Testis (tissue), 3 donors: ENCODE measurements around the gene DUS3L. TPM values are rescaled to one million over a fixed set of nuclear protein-coding genes. Genes with fewer than 3 reads are reported as not detected.

Experiments used
- DNase-seq: peaks from one replicate; pipeline ENCODE4 v3.0.0-alpha.2; 2019
- H3K27ac ChIP-seq, 2 donors: fragments of 200-600 bp; sonication (generic); one replicate each; pipeline ENCODE4 v1.5.1; 2019
- H3K27me3 ChIP-seq: fragments of 200-600 bp; sonication (generic); one replicate; pipeline ENCODE4 v1.5.1; 2019
- H3K36me3 ChIP-seq: fragments of 200-600 bp; sonication (generic); one replicate; pipeline ENCODE4 v1.5.1; 2017; ENCODE audit warnings: low read depth; ENCODE audit errors: missing control alignments
- H3K4me1 ChIP-seq: fragments of 200-600 bp; sonication (generic); one replicate; pipeline ENCODE4 v1.5.1; 2019
- H3K4me3 ChIP-seq, 2 donors: fragments of 200-600 bp; sonication (generic); one replicate each; pipeline ENCODE4 v1.5.1; 2017 to 2019
- H3K9me3 ChIP-seq: fragments of 200-600 bp; sonication (generic); one replicate; pipeline ENCODE4 v1.5.1; 2017
- CTCF ChIP-seq, 3 experiments: fragments of 450-650 bp in 2 of 3; fragments of 200-600 bp in 1 of 3; sonication (generic) in 1 of 3; IDR thresholded peaks; one replicate each; pipeline ENCODE4 v1.5.1; 2016 to 2019; ENCODE audit warnings: antibody characterized with exemption in 3 of 3, mild to moderate bottlenecking in 2 of 3, moderate library complexity in 1 of 3
- POLR2A ChIP-seq: fragments of 450-650 bp; IDR thresholded peaks from one replicate; pipeline ENCODE4 v1.6.1; 2017; ENCODE audit warnings: antibody characterized with exemption, mild to moderate bottlenecking, moderate library complexity
- WGBS, 2 donors: methylation state at CpG; one replicate each; pipeline ENCODE4 v1.1.5; 2018; 5-methylcytosine and 5-hydroxymethylcytosine counted together
- intact Hi-C: fragments of 100-400 bp; cut with DNase I; formaldehyde crosslinking; loops from one replicate; pipeline ENCODE4 v1.15.1; 2023; ENCODE audit warnings: low total_unique reads
- polyA plus RNA-seq: library from polyadenylated mRNA; stranded (reverse); fragments of 350-450 nt; fragmentation: Illumina TruSeq; extraction: RNeasy Lipid Tissue Mini Kit (QIAGEN cat#74804); gene quantifications from one replicate; pipeline ENCODE4 v1.2.3, GENCODE V29; 2014; ENCODE audit warnings: low read depth, low replicate concordance; ENCODE audit not compliant: insufficient read depth
- total RNA-seq, 2 donors: library from RNA; depleted of rRNA; stranded (reverse); fragments of >200 nt; gene quantifications; one replicate each; pipeline ENCODE4 v1.2.3, GENCODE V29; 2016

The DUS3L gene
- total and polyA plus RNA-seq, 3 donors from 2014 or later = 75.6 to 114 (median 92.2) TPM

DNA sequence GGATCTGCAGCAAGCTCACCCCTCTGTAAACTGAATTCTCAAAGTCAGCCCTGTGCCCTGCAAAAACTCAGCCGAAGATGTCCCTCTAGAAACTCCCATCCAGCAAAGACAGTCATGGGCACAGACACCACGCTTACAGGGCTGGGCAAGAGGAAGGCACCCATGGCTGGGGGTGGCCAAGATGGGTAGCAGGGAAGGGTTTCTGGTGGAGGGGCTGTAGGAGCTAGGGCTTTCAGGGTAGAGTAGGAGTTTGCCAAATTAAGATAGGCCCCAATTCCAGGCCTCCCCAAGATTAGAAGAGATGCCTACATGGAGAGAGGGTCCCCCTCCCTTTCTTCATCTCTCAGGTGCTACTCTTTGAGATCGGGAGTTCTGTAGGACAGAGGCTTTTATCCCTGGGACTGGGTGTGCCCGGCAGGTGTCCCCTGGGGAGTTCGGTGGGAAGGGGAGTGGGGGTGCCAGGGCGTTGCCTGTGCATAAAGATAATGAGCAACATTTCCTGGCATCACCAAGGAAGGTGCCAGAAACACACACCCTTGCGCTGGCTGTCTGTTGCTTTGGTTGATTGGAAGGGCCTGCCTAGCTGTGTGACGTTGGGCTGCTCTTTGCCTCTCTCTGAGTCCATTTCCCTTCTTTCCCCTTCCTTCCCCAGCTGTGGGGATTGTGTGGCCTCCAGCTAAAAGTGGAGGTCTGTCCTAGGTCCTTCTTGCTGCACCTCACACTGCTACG lies 23.3 kb upstream of the DUS3L start:
- intact Hi-C loops = no loop called here
- H3K4me3 ChIP-seq = no peak overlapping the region
- no peak overlapping the region for H3K27ac ChIP-seq
- no peaks in the 10 kb centered on the region for H3K27me3 ChIP-seq
- no peaks in the 10 kb centered on the region for H3K9me3 ChIP-seq
- no peak for DNase-seq
- H3K4me1 ChIP-seq = no peaks in the 10 kb centered on the region
- TF ChIP-seq POLR2A (no peak), CTCF (IDR thresholded peaks at IDR 0.05) (no peak)
- WGBS, 2 donors = 72 to 73% methylated on average over 9 of the region's 9 CpGs
- no peaks in the 10 kb centered on the region for H3K36me3 ChIP-seq

DNA sequence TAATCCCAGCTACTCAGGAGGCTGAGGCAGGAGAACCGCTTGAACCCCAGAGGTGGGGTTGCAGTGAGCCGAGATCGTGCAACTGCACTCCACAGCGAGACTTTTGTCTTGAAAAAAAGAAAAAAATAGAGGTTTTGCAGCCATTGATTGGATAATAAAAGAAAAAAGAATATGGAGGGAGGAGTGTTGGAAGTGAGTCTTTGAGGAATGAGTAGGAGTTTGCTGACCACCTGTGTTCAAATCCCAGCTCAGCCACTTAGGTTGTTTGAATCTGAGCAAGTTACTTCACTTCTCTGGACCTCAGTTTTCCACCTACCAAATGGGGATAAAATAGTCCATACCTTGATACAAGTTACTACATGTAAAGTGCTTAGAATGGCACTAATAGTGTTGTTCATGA lies 20.2 kb upstream of the DUS3L start:
- intact Hi-C loops = no loop called here
- TF ChIP-seq CTCF (IDR thresholded peaks at IDR 0.05) (no peak), POLR2A (no peak)
- DNase-seq = no peak
- WGBS, 2 donors = 87 to 95% methylated on average over 4 of the region's 4 CpGs
- Histone ChIP-seq H3K27me3 (no peaks in the 10 kb centered on the region), H3K9me3 (no peaks in the 10 kb centered on the region), H3K36me3 (no peaks in the 10 kb centered on the region), H3K4me1 (no peaks in the 10 kb centered on the region), H3K27ac (no peak overlapping the region), H3K4me3 (no peak overlapping the region)

- intact Hi-C loops = no loop called here
- no peaks in the 10 kb centered on the region for H3K4me1 ChIP-seq
- no peaks in the 10 kb centered on the region for H3K27me3 ChIP-seq
- no peaks in the 10 kb centered on the region for H3K9me3 ChIP-seq
- 76 to 80% methylated on average over 10 of the region's 10 CpGs for WGBS, 2 donors
- TF ChIP-seq CTCF (IDR thresholded peaks at IDR 0.05) (no peak), POLR2A (no peak)
- no peak for DNase-seq
- no peak overlapping the region for H3K4me3 ChIP-seq
- no peaks in the 10 kb centered on the region for H3K36me3 ChIP-seq
- H3K27ac ChIP-seq = no peak overlapping the region
Observed at GRCh38 chr19:5809469-5809868, 18.5 kb upstream of the DUS3L start.

- DNase-seq = no peak
- intact Hi-C loops = no loop called here
- Histone ChIP-seq H3K9me3 (no peaks in the 10 kb centered on the region), H3K4me3 (no peak overlapping the region), H3K27ac (no peak overlapping the region), H3K36me3 (no peaks in the 10 kb centered on the region), H3K4me1 (no peaks in the 10 kb centered on the region), H3K27me3 (no peaks in the 10 kb centered on the region)
- WGBS, 2 donors = 86 to 96% methylated on average over 9 of the region's 9 CpGs
- no peak for TF ChIP-seq POLR2A
- TF ChIP-seq CTCF (IDR thresholded peaks at IDR 0.05) = no peak
Observed at GRCh38 chr19:5809053-5809452, 18.1 kb upstream of the DUS3L start.
